ENCODE data around the gene FAM193B.

Gene FAM193B

GRCh38 chr5:177495243-177496060 lies 58.9 kb downstream of the FAM193B start:
- TF ChIP-seq, protein P1, sequence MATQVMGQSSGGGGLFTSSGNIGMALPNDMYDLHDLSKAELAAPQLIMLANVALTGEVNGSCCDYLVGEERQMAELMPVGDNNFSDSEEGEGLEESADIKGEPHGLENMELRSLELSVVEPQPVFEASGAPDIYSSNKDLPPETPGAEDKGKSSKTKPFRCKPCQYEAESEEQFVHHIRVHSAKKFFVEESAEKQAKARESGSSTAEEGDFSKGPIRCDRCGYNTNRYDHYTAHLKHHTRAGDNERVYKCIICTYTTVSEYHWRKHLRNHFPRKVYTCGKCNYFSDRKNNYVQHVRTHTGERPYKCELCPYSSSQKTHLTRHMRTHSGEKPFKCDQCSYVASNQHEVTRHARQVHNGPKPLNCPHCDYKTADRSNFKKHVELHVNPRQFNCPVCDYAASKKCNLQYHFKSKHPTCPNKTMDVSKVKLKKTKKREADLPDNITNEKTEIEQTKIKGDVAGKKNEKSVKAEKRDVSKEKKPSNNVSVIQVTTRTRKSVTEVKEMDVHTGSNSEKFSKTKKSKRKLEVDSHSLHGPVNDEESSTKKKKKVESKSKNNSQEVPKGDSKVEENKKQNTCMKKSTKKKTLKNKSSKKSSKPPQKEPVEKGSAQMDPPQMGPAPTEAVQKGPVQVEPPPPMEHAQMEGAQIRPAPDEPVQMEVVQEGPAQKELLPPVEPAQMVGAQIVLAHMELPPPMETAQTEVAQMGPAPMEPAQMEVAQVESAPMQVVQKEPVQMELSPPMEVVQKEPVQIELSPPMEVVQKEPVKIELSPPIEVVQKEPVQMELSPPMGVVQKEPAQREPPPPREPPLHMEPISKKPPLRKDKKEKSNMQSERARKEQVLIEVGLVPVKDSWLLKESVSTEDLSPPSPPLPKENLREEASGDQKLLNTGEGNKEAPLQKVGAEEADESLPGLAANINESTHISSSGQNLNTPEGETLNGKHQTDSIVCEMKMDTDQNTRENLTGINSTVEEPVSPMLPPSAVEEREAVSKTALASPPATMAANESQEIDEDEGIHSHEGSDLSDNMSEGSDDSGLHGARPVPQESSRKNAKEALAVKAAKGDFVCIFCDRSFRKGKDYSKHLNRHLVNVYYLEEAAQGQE (IDR thresholded peaks at IDR 0.05; ENCODE audit: insufficient read depth in 1 of 2, low read depth in 2 of 2, low read length in 2 of 2), result no peak
- TF ChIP-seq SIN3A (IDR thresholded peaks at IDR 0.05; ENCODE audit: borderline replicate concordance, insufficient read depth, low read length) (no peak), TAF1 (IDR thresholded peaks at IDR 0.05; ENCODE audit: borderline replicate concordance, insufficient read depth, low read length) (peak; percentile 32; the same call in 1 of the 2 replicates), FOXP2 (optimal IDR thresholded peaks at IDR 0.05; ENCODE audit: borderline replicate concordance, extremely low read depth, extremely low read length, insufficient read depth) (no peak)

DNA sequence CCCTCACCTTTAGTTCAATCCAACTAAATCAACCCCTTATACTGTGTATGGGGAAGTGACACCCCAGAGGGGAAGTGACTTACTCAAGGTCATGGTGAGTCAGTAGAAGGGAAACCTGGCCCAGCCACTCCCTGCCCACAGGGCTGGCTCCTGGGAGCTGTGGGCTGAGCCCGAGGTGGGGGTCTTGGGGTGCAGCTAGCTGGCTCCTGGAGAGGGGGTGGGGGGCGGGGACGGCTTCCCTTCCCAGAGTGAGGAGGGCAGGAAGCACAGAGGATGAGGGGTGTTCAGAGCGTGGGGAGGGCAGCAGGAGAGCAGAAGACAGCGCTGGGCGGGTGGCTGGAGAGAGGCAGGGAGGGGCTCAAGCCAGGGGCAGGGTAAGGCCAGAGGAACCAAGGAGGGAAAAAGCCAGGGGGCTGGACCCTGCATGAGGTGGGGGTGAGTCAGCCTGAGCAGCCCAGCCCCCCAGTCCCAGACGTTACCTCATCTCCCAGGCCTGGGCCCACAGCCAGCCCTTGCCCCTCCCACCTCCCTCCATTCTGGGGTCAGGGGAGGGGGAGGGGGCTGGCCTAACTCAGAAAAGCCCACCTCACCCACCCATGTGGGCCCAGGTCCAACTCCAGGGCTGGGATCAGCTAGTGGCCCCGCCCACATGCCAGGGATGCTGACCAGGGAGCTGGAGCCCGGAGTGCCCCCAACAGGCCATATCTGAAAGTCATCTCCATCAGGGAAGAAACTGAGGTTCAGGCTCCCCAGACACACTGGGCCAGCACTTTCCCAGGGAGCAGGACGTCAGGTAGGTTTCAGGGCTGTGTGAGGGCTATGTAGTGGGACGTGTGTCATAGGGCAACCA lies 59.8 kb downstream of the FAM193B start:
- TF ChIP-seq SIN3A (IDR thresholded peaks at IDR 0.05; ENCODE audit: borderline replicate concordance, insufficient read depth, low read length) (no peak), FOXP2 (optimal IDR thresholded peaks at IDR 0.05; ENCODE audit: borderline replicate concordance, extremely low read depth, extremely low read length, insufficient read depth) (no peak), TAF1 (IDR thresholded peaks at IDR 0.05; ENCODE audit: borderline replicate concordance, insufficient read depth, low read length) (no peak), POLR2AphosphoS5 (IDR thresholded peaks at IDR 0.05; ENCODE audit: low read depth, low read length) (peak; percentile 44; the same call in 1 of the 2 replicates)
- TF ChIP-seq, protein P1 (IDR thresholded peaks at IDR 0.05; ENCODE audit: insufficient read depth in 1 of 2, low read depth in 2 of 2, low read length in 2 of 2), result no peak

- no peak for TF ChIP-seq TAF1 (IDR thresholded peaks at IDR 0.05; ENCODE audit: borderline replicate concordance, insufficient read depth, low read length)
- no peak for TF ChIP-seq FOXP2 (optimal IDR thresholded peaks at IDR 0.05; ENCODE audit: borderline replicate concordance, extremely low read depth, extremely low read length, insufficient read depth)
- TF ChIP-seq, protein P1 (IDR thresholded peaks at IDR 0.05; ENCODE audit: insufficient read depth in 1 of 2, low read depth in 2 of 2, low read length in 2 of 2), result no peak
- TF ChIP-seq POLR2AphosphoS5 (IDR thresholded peaks at IDR 0.05; ENCODE audit: low read depth, low read length), result no peak
- no peak for TF ChIP-seq SIN3A (IDR thresholded peaks at IDR 0.05; ENCODE audit: borderline replicate concordance, insufficient read depth, low read length)
Measured at GRCh38 chr5:177493795-177494345, 60.5 kb downstream of the FAM193B start.

DNA sequence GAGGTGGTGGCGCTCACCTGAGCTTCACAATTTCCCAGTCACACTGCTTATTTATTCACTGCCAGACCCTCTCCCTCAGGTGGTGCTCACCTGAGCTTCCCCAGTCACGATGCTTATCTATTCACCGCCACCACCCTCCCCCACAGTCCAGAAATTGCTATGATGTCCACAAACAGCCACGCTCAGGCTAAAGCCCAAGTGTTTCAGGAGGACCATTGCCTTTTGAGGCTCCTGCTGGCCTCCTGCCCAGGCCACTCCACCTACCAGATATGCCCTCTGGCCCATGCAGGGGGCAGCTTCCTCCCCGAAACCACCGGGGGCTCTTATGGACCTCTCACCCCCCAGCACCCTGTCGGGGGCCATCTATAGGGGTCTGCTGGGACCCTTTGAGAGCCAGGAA lies 61.5 kb downstream of the FAM193B start:
- TF ChIP-seq SIN3A (IDR thresholded peaks at IDR 0.05; ENCODE audit: borderline replicate concordance, insufficient read depth, low read length), result no peak
- TF ChIP-seq, protein P1 (IDR thresholded peaks at IDR 0.05; ENCODE audit: insufficient read depth in 1 of 2, low read depth in 2 of 2, low read length in 2 of 2), result no peak
